H1 (cell line): ENCODE data around the gene GCAT. TPM values are rescaled to one million over a fixed set of nuclear protein-coding genes. Genes with fewer than 3 reads are reported as not detected.
A peak's percentile ranks its signal among the peaks of the same experiment; 100 is the strongest.

Experiments
- CTCF ChIA-PET: fragments of 300-600 bp; sonication (Branson Sonifier 250); formaldehyde crosslinking; loops from one replicate; lab custom pipeline; 2021; ENCODE audit not compliant: partially characterized antibody; lab: Charles Lee
- POLR2A ChIA-PET: fragments of 300-600 bp; sonication (Branson Sonifier 250); formaldehyde crosslinking; loops from one replicate; lab custom pipeline; 2021; ENCODE audit warnings: inconsistent platforms; ENCODE audit not compliant: partially characterized antibody; lab: Charles Lee
- DNase-seq, 2 experiments: peaks; one replicate each; pipeline versions ENCODE4 v3.0.0 to v3.0.0-alpha.2; 2010 to 2022; ENCODE audit warnings: low spot score in 2 of 2, low read depth in 1 of 2, mixed read lengths in 1 of 2
- FAIRE-seq: peaks from 2 replicates; lab custom pipeline; 2011; peaks lifted over from hg19 to GRCh38; lab: Jason Lieb, UNC
- H2AFZ ChIP-seq: 2 replicates; pipeline ENCODE4 v1.8.1; 2012; ENCODE audit warnings: low read length, inconsistent platforms
- H2AK5ac ChIP-seq: 2 replicates; pipeline ENCODE4 v1.6.1; 2013; ENCODE audit warnings: low read depth, low read length
- H2BK120ac ChIP-seq: replicated peaks from 2 replicates; pipeline ENCODE3; 2013; ENCODE audit warnings: low read depth, low read length, inconsistent platforms
- H2BK12ac ChIP-seq: 2 replicates; pipeline ENCODE4 v1.6.1; 2013; ENCODE audit warnings: low read depth, low read length
- H2BK15ac ChIP-seq: 2 replicates; pipeline ENCODE4 v1.6.1; 2013; ENCODE audit warnings: low read length
- H2BK20ac ChIP-seq: 2 replicates; pipeline ENCODE4 v1.6.1; 2013; ENCODE audit warnings: low read length
- H2BK5ac ChIP-seq: 2 replicates; pipeline ENCODE4 v1.6.1; 2013; ENCODE audit warnings: low read depth, low read length
- H3K14ac ChIP-seq: 2 replicates; pipeline ENCODE4 v1.6.1; 2013; ENCODE audit warnings: inconsistent platforms; ENCODE audit not compliant: insufficient read length
- H3K18ac ChIP-seq: 2 replicates; pipeline ENCODE4 v1.6.1; 2013; ENCODE audit warnings: low read length; ENCODE audit errors: extremely low read depth
- H3K23ac ChIP-seq: 2 replicates; pipeline ENCODE4 v1.6.1; 2013; ENCODE audit warnings: inconsistent platforms; ENCODE audit not compliant: insufficient read length
- H3K23me2 ChIP-seq: 2 replicates; pipeline ENCODE4 v1.6.1; 2013; ENCODE audit warnings: low read depth, low read length
- H3K27ac ChIP-seq: 2 replicates; pipeline ENCODE4 v1.6.1; 2011; ENCODE audit warnings: low read depth, low read length, inconsistent platforms
- H3K27me3 ChIP-seq, 4 experiments: replicated peaks in 1 of 4; 1 replicate in 1 of 4; 2 replicates in 3 of 4; pipeline versions ENCODE4 v1.6.1 to v1.8.1; 2011 to 2013; ENCODE audit warnings: low read length in 3 of 4, mild to moderate bottlenecking in 3 of 4, inconsistent platforms in 2 of 4, mixed read lengths in 2 of 4, moderate library complexity in 1 of 4; ENCODE audit not compliant: control insufficient read depth in 3 of 4, insufficient read depth in 3 of 4; ENCODE audit errors: extremely low read depth in 1 of 4
- H3K36me3 ChIP-seq, 4 experiments: 2 replicates each; pipeline versions ENCODE4 v1.6.1 to v1.8.1; 2011 to 2013; ENCODE audit warnings: mild to moderate bottlenecking in 4 of 4, low read length in 3 of 4, moderate library complexity in 2 of 4, control low read depth in 1 of 4, inconsistent platforms in 1 of 4; ENCODE audit not compliant: insufficient read depth in 4 of 4, control insufficient read depth in 2 of 4
- H3K4ac ChIP-seq: replicated peaks from 2 replicates; pipeline ENCODE3; 2013; ENCODE audit warnings: low read length, low read depth, mixed read lengths, inconsistent platforms; ENCODE audit not compliant: insufficient read length
- H3K4me1 ChIP-seq, 4 experiments: replicated peaks in 1 of 4; 1 replicate in 1 of 4; 2 replicates in 3 of 4; pipeline versions ENCODE4 v1.6.1 to v1.8.1; 2011 to 2013; ENCODE audit warnings: low read length in 3 of 4, inconsistent platforms in 2 of 4, mixed read lengths in 1 of 4; ENCODE audit not compliant: insufficient read depth in 4 of 4, control insufficient read depth in 3 of 4
- H3K4me2 ChIP-seq, 2 experiments: 2 replicates each; pipeline versions ENCODE4 v1.6.1 to v1.8.1; 2011 to 2013; ENCODE audit warnings: low read depth in 2 of 2, low read length in 2 of 2, control low read depth in 1 of 2, inconsistent platforms in 1 of 2, mild to moderate bottlenecking in 1 of 2; ENCODE audit not compliant: insufficient read depth in 1 of 2
- H3K4me3 ChIP-seq, 4 experiments: fragments of 200-600, 300-600 bp in 1 of 4; sonication (generic), shearing (Covaris generic), sonication (Bioruptor Twin) in 1 of 4; 2 replicates each; pipeline versions ENCODE4 v1.5.1 to v1.8.1; 2011 to 2016; ENCODE audit warnings: low read length in 4 of 4, low read depth in 3 of 4, control low read depth in 2 of 4, inconsistent platforms in 2 of 4, mild to moderate bottlenecking in 2 of 4, mixed read lengths in 1 of 4, moderate library complexity in 1 of 4; ENCODE audit not compliant: insufficient read depth in 2 of 4; ENCODE audit errors: extremely low read depth in 1 of 4
- H3K56ac ChIP-seq: replicated peaks from 2 replicates; pipeline ENCODE3; 2013; ENCODE audit warnings: low read depth, mild to moderate bottlenecking, mixed read lengths, low read length, inconsistent platforms; ENCODE audit not compliant: insufficient read length
- H3K79me1 ChIP-seq: 2 replicates; pipeline ENCODE4 v1.6.1; 2013; ENCODE audit warnings: low read depth, low read length, control low read depth
- H3K79me2 ChIP-seq, 2 experiments: 2 replicates each; pipeline versions ENCODE4 v1.6.1 to v1.8.1; 2012 to 2013; ENCODE audit warnings: low read length in 2 of 2, mild to moderate bottlenecking in 2 of 2, inconsistent platforms in 1 of 2; ENCODE audit not compliant: insufficient read depth in 2 of 2, control insufficient read depth in 1 of 2
- H3K9ac ChIP-seq, 4 experiments: replicated peaks in 1 of 4; 1 replicate in 1 of 4; 2 replicates in 3 of 4; pipeline versions ENCODE4 v1.6.1 to v1.8.1; 2011 to 2013; ENCODE audit warnings: low read depth in 3 of 4, low read length in 3 of 4, control low read depth in 2 of 4, mild to moderate bottlenecking in 2 of 4, moderate library complexity in 2 of 4, inconsistent platforms in 1 of 4; ENCODE audit errors: extremely low read depth in 1 of 4
- H3K9me3 ChIP-seq, 2 experiments: 2 replicates each; pipeline versions ENCODE4 v1.6.1 to v1.8.1; 2012 to 2013; ENCODE audit warnings: mild to moderate bottlenecking in 2 of 2, moderate library complexity in 2 of 2, control low read depth in 1 of 2, inconsistent platforms in 1 of 2, low read depth in 1 of 2, low read length in 1 of 2, mixed read lengths in 1 of 2; ENCODE audit not compliant: insufficient read depth in 2 of 2
- H4K20me1 ChIP-seq, 2 experiments: replicated peaks in 1 of 2; 2 replicates each; pipeline versions ENCODE3 to v1.8.1; 2011 to 2013; ENCODE audit warnings: inconsistent platforms in 2 of 2, low read length in 2 of 2, mild to moderate bottlenecking in 1 of 2; ENCODE audit not compliant: insufficient read depth in 2 of 2, control insufficient read depth in 1 of 2
- H4K5ac ChIP-seq: 2 replicates; pipeline ENCODE4 v1.6.1; 2013; ENCODE audit warnings: low read length, low read depth, mixed read lengths, inconsistent platforms; ENCODE audit not compliant: insufficient read length
- H4K8ac ChIP-seq: 2 replicates; pipeline ENCODE4 v1.8.0; 2013; ENCODE audit warnings: mild to moderate bottlenecking, moderate library complexity, low read length, inconsistent platforms; ENCODE audit not compliant: insufficient read depth; ENCODE audit errors: extremely low read depth
- H4K91ac ChIP-seq: replicated peaks from 2 replicates; pipeline ENCODE3; 2013; ENCODE audit warnings: low read length, mixed read lengths, inconsistent platforms; ENCODE audit not compliant: insufficient read length
- EZH2 ChIP-seq: fragments of 200-600 bp; sonication (generic); IDR thresholded peaks from 2 replicates; pipeline ENCODE4 v1.7.1; 2012; ENCODE audit warnings: low read depth, mild to moderate bottlenecking, moderate library complexity, low read length, inconsistent platforms; ENCODE audit not compliant: severe bottlenecking
- NRF1 ChIP-seq: IDR thresholded peaks from 2 replicates; pipeline ENCODE4 v1.6.1; 2011; ENCODE audit warnings: mild to moderate bottlenecking, low read depth, low read length, improper control_type of control experiment
- TBP ChIP-seq: IDR thresholded peaks from 2 replicates; pipeline ENCODE4 v1.6.1; 2011; ENCODE audit warnings: low read depth, low read length, improper control_type of control experiment
- TCF12 ChIP-seq: IDR thresholded peaks from 2 replicates; pipeline ENCODE4 v1.6.1; 2011; ENCODE audit warnings: low read depth, mild to moderate bottlenecking, low read length
- YY1 ChIP-seq: IDR thresholded peaks from 2 replicates; pipeline ENCODE4 v1.6.1; 2011; ENCODE audit warnings: low read depth, mild to moderate bottlenecking, low read length
- WGBS, 2 experiments: shearing (Covaris generic) in 1 of 2; methylation state at CpG; one replicate each; pipeline versions ENCODE4 v1.1.6 to v1.1.7; 2013 to 2015; ENCODE audit warnings: low lambda C conversion rate in 2 of 2, mixed read lengths in 2 of 2, inconsistent platforms in 1 of 2, low coverage in 1 of 2, missing lambda C conversion rate in 1 of 2; ENCODE audit not compliant: insufficient replicate concordance in 2 of 2, insufficient coverage in 1 of 2, insufficient read length in 1 of 2; ENCODE audit errors: extremely low coverage in 1 of 2, missing lambda C conversion rate in 1 of 2; 5-methylcytosine and 5-hydroxymethylcytosine counted together
- long read RNA-seq, 2 experiments: library from RNA in 1 of 2; library from capped mRNA in 1 of 2; stranded (forward); transcript quantifications; one replicate each; pipeline ENCODE4 v2.0.0, GENCODE V29; 2021; ENCODE audit warnings: inconsistent platforms in 1 of 2
- polyA minus RNA-seq, 3 experiments: library from RNA; depleted of rRNA, polyadenylated mRNA; stranded (reverse); fragments of >200 nt; gene quantifications; 1 replicate in 2 of 3; 2 replicates in 1 of 3; pipeline ENCODE4 v1.2.3, GENCODE V29; 2011
- polyA plus RNA-seq, 7 experiments: library from polyadenylated mRNA; depleted of rRNA in 3 of 7; stranded (reverse) in 5 of 7; unstranded in 2 of 7; fragments of >200 nt in 5 of 7; fragments of 200-250 nt in 2 of 7; gene quantifications; 1 replicate in 5 of 7; 2 replicates in 1 of 7; 4 replicates in 1 of 7; pipeline versions ENCODE4 v1.2.1 to v1.2.3, GENCODE V29; 2011 to 2013; ENCODE audit warnings: missing spikeins in 2 of 7, mixed read lengths in 2 of 7
- total RNA-seq: library from RNA; stranded (reverse); fragmentation: NEBNext Ultra II Directional; extraction: Animal tissue kit (Norgen Biotek cat#: 25700); gene quantifications from 2 replicates; pipeline ENCODE4 v1.2.1, GENCODE V29; 2021

GCAT gene
- total RNA-seq (24.3 and 24.5 TPM in 2 replicates), polyA plus RNA-seq (2011; rRNA removed) (47.5 and 51.7 TPM in 2 replicates), polyA minus RNA-seq (2011; rRNA and poly(A)+ RNA removed) (17.4 and 19.2 TPM in 2 replicates)
- 36.8 TPM for polyA plus RNA-seq (2011; cell fraction: cytosol; rRNA removed)
- 61.9 TPM for polyA plus RNA-seq (2011; cell fraction: nucleus; rRNA removed)
- polyA plus RNA-seq (2012, experiment 1 of 2) = 19.8 to 42.1 TPM (median 35.7 TPM) in 4 replicates
- polyA plus RNA-seq (2012, experiment 2 of 2) = 34.4 TPM
- 23.2 TPM for polyA plus RNA-seq (2013, experiment 1 of 2)
- polyA plus RNA-seq (2013, experiment 2 of 2) = 23.4 TPM
- polyA minus RNA-seq (2011; cell fraction: cytosol; rRNA and poly(A)+ RNA removed) = 37.1 TPM
- 17.9 TPM for polyA minus RNA-seq (2011; cell fraction: nucleus; rRNA and poly(A)+ RNA removed)
- long read RNA-seq, experiment 1, transcript GCAT-201 (9 exons, 1,497 nt) = major isoform, 8 of 12 reads
- long read RNA-seq, experiment 1, partial matches to known transcripts = 1 of 12 reads
- long read RNA-seq, experiment 1, other reads (novel, unspliced or antisense) = 3 of 12 reads
- long read RNA-seq, experiment 2, transcript GCAT-201 (9 exons, 1,497 nt) = major isoform, 9 of 22 reads
- long read RNA-seq, experiment 2, partial matches to known transcripts = 2 of 22 reads
- long read RNA-seq, experiment 2, other reads (novel, unspliced or antisense) = 11 of 22 reads

DNA sequence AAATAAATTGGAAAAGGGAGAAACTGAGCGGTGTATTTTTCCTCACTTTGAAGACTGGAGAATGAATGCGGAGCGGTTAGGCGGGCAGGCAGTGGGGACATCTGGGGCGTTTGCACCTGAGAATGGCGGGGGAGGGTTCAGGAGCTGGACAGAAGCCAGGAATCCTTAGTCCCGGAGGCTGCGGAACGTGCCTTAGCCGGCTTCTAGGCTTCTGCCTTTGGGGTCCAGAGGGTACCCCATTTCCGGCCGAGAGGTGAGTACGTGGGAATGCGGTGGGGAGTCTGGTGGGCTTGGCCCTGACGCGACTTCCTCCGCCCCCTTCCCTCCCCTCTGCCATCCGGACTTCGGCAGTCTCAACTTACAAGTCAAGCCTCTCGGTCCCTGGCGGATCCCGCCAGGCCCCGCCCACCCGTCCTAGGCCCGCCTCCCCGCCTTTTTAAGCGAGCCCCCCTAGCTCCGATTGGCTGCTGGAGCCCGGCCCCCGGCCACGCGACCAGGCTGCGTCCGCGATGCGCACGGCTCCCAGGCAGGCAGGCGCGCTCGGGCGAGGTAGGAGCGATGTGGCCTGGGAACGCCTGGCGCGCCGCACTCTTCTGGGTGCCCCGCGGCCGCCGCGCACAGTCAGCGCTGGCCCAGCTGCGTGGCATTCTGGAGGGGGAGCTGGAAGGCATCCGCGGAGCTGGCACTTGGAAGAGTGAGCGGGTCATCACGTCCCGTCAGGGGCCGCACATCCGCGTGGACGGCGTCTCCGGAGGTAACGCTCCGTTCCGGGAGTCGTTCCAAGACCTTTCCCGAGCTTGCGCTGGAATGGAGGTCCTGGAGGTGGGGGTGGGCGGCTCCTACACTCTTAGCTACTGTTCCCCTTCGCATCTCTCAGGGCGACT is at the start of gene GCAT:
Gene GCAT, plus strand, starts transcription at position 525 of the 884 bp plus-strand sequence. Its CDS starts 34 bp downstream, at position 559.
- Histone ChIP-seq H4K5ac (peak within 1 kb of the TSS; percentile 10), H3K9me3 (no peaks in the 10 kb centered on the region), H3K4me2 (peak within 1 kb of the TSS; percentile 91 to 94), H3K4me1 (peaks cover 0 to 22% (median 16%) of the 10 kb centered on the region in 4 experiments; a peak in 5 of 7 replicates), H3K27ac (no peak within 1 kb of the TSS), H3K23me2 (peaks cover 41% of the 10 kb centered on the region), H2AFZ (no peak within 1 kb of the TSS), H2BK15ac (no peak within 1 kb of the TSS), H4K91ac (no peak within 1 kb of the TSS), H3K56ac (no peak within 1 kb of the TSS), H3K4ac (peak within 1 kb of the TSS; percentile 72), H2BK12ac (no peak within 1 kb of the TSS), H2AK5ac (no peak within 1 kb of the TSS), H2BK20ac (no peak within 1 kb of the TSS), H4K8ac (peak within 1 kb of the TSS; percentile 28), H3K27me3 (peaks cover 3 to 40% (median 35%) of the 10 kb centered on the region in 4 experiments), H3K4me3 (peak within 1 kb of the TSS; percentile 79 to 91 (median 86)), H3K18ac (no peak within 1 kb of the TSS; the same call in 1 of the 2 replicates), H3K23ac (no peak within 1 kb of the TSS), H3K36me3 (no peaks in the 10 kb centered on the region), H2BK5ac (peak within 1 kb of the TSS; percentile 68; the same call in 1 of the 2 replicates), H2BK120ac (no peak within 1 kb of the TSS), H3K79me2 (peaks cover 4 to 7% of the 10 kb centered on the region in 2 experiments; a peak in 2 of 4 replicates), H4K20me1 (peaks cover 3 to 4% of the 10 kb centered on the region in 2 experiments), H3K14ac (no peak within 1 kb of the TSS), H3K9ac (peak within 1 kb of the TSS in 3 of 4 experiments; percentile 63 to 79 (median 65); a peak in 6 of 7 replicates), H3K79me1 (peaks cover 3% of the 10 kb centered on the region)
- DNase-seq (peak; percentile 92 to 95), FAIRE-seq (peak; percentile 68)
- WGBS, 2 experiments = 1% methylated on average over 64 of the region's 73 CpGs; no CpG with 5 or more reads in 1 of the 2 experiments
- ChIA-PET CTCF (interaction anchor here (0.6 to 4.4 kb wide), 5 partner anchors 8 to 106 kb away, joined by 3 to 42 read pairs (median 5); no protein-coding TSS in a partner anchor), POLR2A (interaction anchor here (0.6 to 8.8 kb wide), 15 partner anchors 10 to 164 kb away, joined by 3 to 142 read pairs (median 4); partner anchors contain the start of genes ANKRD54, GALR3, PDXP and TRIOBP)
- TF ChIP-seq NRF1 (no peak; the same call in 1 of the 2 replicates), TBP (peak; percentile 55; the same call in 1 of the 2 replicates), YY1 (peak; percentile 54; the same call in 1 of the 2 replicates), EZH2 (peak; percentile 39), TCF12 (no peak)
